Fibroblast of lung (primary cell): ENCODE data around the gene PRODH2. TPM values are rescaled to one million over a fixed set of nuclear protein-coding genes. Genes with fewer than 3 reads are reported as not detected.

Source experiments
- DNase-seq, 2 donors: peaks; one replicate each; pipeline versions ENCODE4 v3.0.0 to v3.0.0-alpha.2; 2010; ENCODE audit warnings: low read depth in 2 of 2
- H2AFZ ChIP-seq: 2 replicates; pipeline ENCODE4 v1.5.1; 2012; ENCODE audit warnings: low read length, control low read depth, inconsistent platforms
- H3K27ac ChIP-seq: 2 replicates; pipeline ENCODE4 v1.5.1; 2011; ENCODE audit warnings: low read length, control low read depth; ENCODE audit not compliant: insufficient read depth
- H3K27me3 ChIP-seq: 2 replicates; pipeline ENCODE4 v1.5.1; 2011; ENCODE audit warnings: mild to moderate bottlenecking, low read length; ENCODE audit not compliant: control insufficient read depth, insufficient read depth
- H3K36me3 ChIP-seq: 2 replicates; pipeline ENCODE4 v1.5.1; 2011; ENCODE audit warnings: low read length; ENCODE audit not compliant: control insufficient read depth, insufficient read depth
- H3K4me1 ChIP-seq: 2 replicates; pipeline ENCODE4 v1.5.1; 2011; ENCODE audit warnings: low read length; ENCODE audit not compliant: control insufficient read depth, insufficient read depth; ENCODE audit errors: extremely low read depth
- H3K4me2 ChIP-seq: 2 replicates; pipeline ENCODE4 v1.5.1; 2011; ENCODE audit warnings: low read length, control low read depth; ENCODE audit not compliant: insufficient read depth; ENCODE audit errors: extremely low read depth
- H3K4me3 ChIP-seq, 4 experiments: fragments of 200-600 bp in 1 of 4; sonication (generic) in 1 of 4; replicated peaks in 1 of 4; 2 replicates each; pipeline ENCODE4 v1.5.1; 2011 to 2016; ENCODE audit warnings: low read length in 4 of 4, low read depth in 3 of 4, mild to moderate bottlenecking in 3 of 4, control low read depth in 2 of 4, inconsistent platforms in 1 of 4, mixed read lengths in 1 of 4; ENCODE audit not compliant: insufficient read depth in 1 of 4; ENCODE audit errors: control extremely low read depth in 1 of 4
- H3K79me2 ChIP-seq: 2 replicates; pipeline ENCODE4 v1.5.1; 2012; ENCODE audit warnings: mild to moderate bottlenecking, low read length, inconsistent platforms; ENCODE audit not compliant: control insufficient read depth, insufficient read depth
- H3K9ac ChIP-seq: 2 replicates; pipeline ENCODE4 v1.5.1; 2011; ENCODE audit warnings: mild to moderate bottlenecking, low read length, control low read depth; ENCODE audit not compliant: insufficient read depth
- H3K9me3 ChIP-seq: 2 replicates; pipeline ENCODE4 v1.5.1; 2012; ENCODE audit warnings: low read depth, low read length; ENCODE audit not compliant: control insufficient read depth, insufficient read depth
- H4K20me1 ChIP-seq: 2 replicates; pipeline ENCODE4 v1.5.1; 2011; ENCODE audit warnings: low read length; ENCODE audit not compliant: control insufficient read depth, insufficient read depth; ENCODE audit errors: extremely low read depth
- CTCF ChIP-seq, 2 donors: IDR thresholded peaks in 1 of 2; conservative IDR thresholded peaks in 1 of 2; 1 replicate in 1 of 2; 2 replicates in 1 of 2; pipeline ENCODE4 v1.5.1; 2011 to 2012; ENCODE audit warnings: low read length in 2 of 2, control low read depth in 1 of 2, inconsistent platforms in 1 of 2, low read depth in 1 of 2, mild to moderate bottlenecking in 1 of 2
- EZH2 ChIP-seq: IDR thresholded peaks from 2 replicates; pipeline ENCODE4 v1.5.1; 2012; ENCODE audit warnings: low read length, control low read depth, mild to moderate bottlenecking; ENCODE audit errors: missing control alignments
- polyA plus RNA-seq, 2 donors: library from polyadenylated mRNA; depleted of rRNA in 1 of 2; stranded (reverse) in 1 of 2; unstranded in 1 of 2; fragments of >200 nt; gene quantifications; 2 replicates each; pipeline ENCODE4 v1.2.1, GENCODE V29; 2011 to 2012; ENCODE audit warnings: missing spikeins in 1 of 2
- total RNA-seq: library from RNA; depleted of rRNA; stranded (reverse); fragments of >200 nt; gene quantifications from 2 replicates; pipeline ENCODE4 v1.2.1, GENCODE V29; 2014

PRODH2 gene
- total and polyA plus RNA-seq, 2 donors (not counting 1 experiment from before 2014, with no cell fraction given), result not detected

GRCh38 chr19:35816846-35817245 lies 4.2 kb upstream of the PRODH2 start:
- Histone ChIP-seq H3K9me3 (no peaks in the 10 kb centered on the region), H3K4me3 (no peak overlapping the region), H4K20me1 (no peaks in the 10 kb centered on the region), H3K27ac (no peak overlapping the region), H3K79me2 (no peaks in the 10 kb centered on the region), H3K36me3 (no peaks in the 10 kb centered on the region), H2AFZ (no peak overlapping the region), H3K4me1 (no peaks in the 10 kb centered on the region), H3K9ac (no peak overlapping the region), H3K4me2 (no peak overlapping the region), H3K27me3 (no peaks in the 10 kb centered on the region)
- TF ChIP-seq EZH2 (no peak), CTCF (conservative IDR thresholded peaks at IDR 0.05 in 1 of 2, IDR thresholded peaks at IDR 0.05 in 1 of 2; ENCODE audit: low read depth in 1 of 2, low read length in 2 of 2) (no peak)
- no peak for DNase-seq

GRCh38 chr19:35816262-35816661 lies 3.6 kb upstream of the PRODH2 start:
- H3K4me1 ChIP-seq, result no peaks in the 10 kb centered on the region
- H3K27ac ChIP-seq, result no peak overlapping the region
- H3K27me3 ChIP-seq, result peaks cover 4% of the 10 kb centered on the region
- no peak overlapping the region for H3K4me2 ChIP-seq
- H4K20me1 ChIP-seq, result no peaks in the 10 kb centered on the region
- H2AFZ ChIP-seq, result no peak overlapping the region
- H3K9ac ChIP-seq, result no peak overlapping the region
- H3K79me2 ChIP-seq, result no peaks in the 10 kb centered on the region
- H3K9me3 ChIP-seq, result no peaks in the 10 kb centered on the region
- no peak for DNase-seq
- H3K36me3 ChIP-seq, result no peaks in the 10 kb centered on the region
- TF ChIP-seq EZH2, result no peak
- TF ChIP-seq CTCF (conservative IDR thresholded peaks at IDR 0.05 in 1 of 2, IDR thresholded peaks at IDR 0.05 in 1 of 2; ENCODE audit: low read depth in 1 of 2, low read length in 2 of 2), result no peak
- H3K4me3 ChIP-seq, result no peak overlapping the region

- DNase-seq, result no peak
- Histone ChIP-seq H4K20me1 (no peaks in the 10 kb centered on the region), H3K27me3 (peaks cover 5% of the 10 kb centered on the region), H3K4me2 (no peak overlapping the region), H3K9me3 (no peaks in the 10 kb centered on the region), H3K9ac (no peak overlapping the region), H2AFZ (no peak overlapping the region), H3K36me3 (no peaks in the 10 kb centered on the region), H3K4me1 (no peaks in the 10 kb centered on the region), H3K4me3 (no peak overlapping the region), H3K27ac (no peak overlapping the region), H3K79me2 (no peaks in the 10 kb centered on the region)
- TF ChIP-seq EZH2 (no peak), CTCF (conservative IDR thresholded peaks at IDR 0.05 in 1 of 2, IDR thresholded peaks at IDR 0.05 in 1 of 2; ENCODE audit: low read depth in 1 of 2, low read length in 2 of 2) (no peak)
Measured at GRCh38 chr19:35813043-35813890, 622 bp upstream of the PRODH2 start.
